AML-193 (cell line): ENCODE results near the gene PUM2.

Experiments used
- DNase-seq, 2 experiments: peaks; one replicate each; lab custom pipeline; 2025; lab: John Stamatoyannopoulos, UW

Gene PUM2

GRCh38 chr2:20232837-20233207 is 117.8 kb downstream of the PUM2 start:
- no peak for DNase-seq

- no peak for DNase-seq
These were observed 119.0 kb downstream of the PUM2 start for GRCh38 chr2:20231598-20232026.

GRCh38 chr2:20231159-20231558 is 119.5 kb downstream of the PUM2 start:
- no peak for DNase-seq

GRCh38 chr2:20230114-20230425 is 120.6 kb downstream of the PUM2 start:
- DNase-seq, result no peak

GRCh38 chr2:20229322-20230113 is 121.1 kb downstream of the PUM2 start:
- DNase-seq, result no peak

GRCh38 chr2:20227894-20228505 is 122.6 kb downstream of the PUM2 start:
- no peak for DNase-seq

GRCh38 chr2:20226152-20226545 is 124.5 kb downstream of the PUM2 start:
- no peak for DNase-seq

- no peak for DNase-seq
These were observed 125.1 kb downstream of the PUM2 start for GRCh38 chr2:20225294-20226151.

GRCh38 chr2:20224716-20225293 is 125.8 kb downstream of the PUM2 start, which contains the start of gene SDC1:
Gene SDC1, minus strand, starts transcription at chr2:20225130. Its CDS starts 263 bp downstream, at chr2:20224867.
- DNase-seq, result no peak

GRCh38 chr2:20224164-20224715 is 126.4 kb downstream of the PUM2 start:
- no peak for DNase-seq

- no peak for DNase-seq
These were observed 127.1 kb downstream of the PUM2 start for GRCh38 chr2:20223407-20224163.

GRCh38 chr2:20222769-20223406 is 127.8 kb downstream of the PUM2 start:
- DNase-seq, result no peak

- no peak for DNase-seq
These were observed 128.5 kb downstream of the PUM2 start for GRCh38 chr2:20222014-20222768.

- no peak for DNase-seq
These were observed 129.1 kb downstream of the PUM2 start for GRCh38 chr2:20221555-20221973.

GRCh38 chr2:20220806-20221554 is 129.7 kb downstream of the PUM2 start:
- DNase-seq, result no peak

- no peak for DNase-seq
These were observed 130.8 kb downstream of the PUM2 start for GRCh38 chr2:20219763-20220380.

- no peak for DNase-seq
These were observed 132.0 kb downstream of the PUM2 start for GRCh38 chr2:20218331-20219320.
